Parathyroid adenoma (tissue), 2 donors: Measurements from ENCODE around the gene OR11A1.
"Not testable (repeated sequence)": the region's sequence is repeated elsewhere in the genome, so short reads cannot be mapped to it uniquely, and the experiment has no call there.

Source experiments
- H2AFZ ChIP-seq: fragments of 300-600 bp; sonication (generic); one replicate; pipeline ENCODE4 v1.7.0; 2017; ENCODE audit warnings: antibody characterized with exemption, mild to moderate bottlenecking
- H3K27ac ChIP-seq: fragments of 300-600 bp; sonication (generic); one replicate; pipeline ENCODE4 v1.7.0; 2017
- H3K27me3 ChIP-seq: fragments of 300-600 bp; sonication (generic); one replicate; pipeline ENCODE4 v1.7.0; 2017; ENCODE audit warnings: low read length; ENCODE audit not compliant: control insufficient read depth, insufficient read depth
- H3K36me3 ChIP-seq: fragments of 300-600 bp; sonication (generic); one replicate; pipeline ENCODE4 v1.7.0; 2017; ENCODE audit warnings: low read length; ENCODE audit not compliant: control insufficient read depth, insufficient read depth
- H3K4me1 ChIP-seq: fragments of 300-600 bp; sonication (generic); one replicate; pipeline ENCODE4 v1.7.0; 2017; ENCODE audit warnings: control low read depth
- H3K4me2 ChIP-seq: fragments of 300-600 bp; sonication (generic); one replicate; pipeline ENCODE4 v1.7.0; 2017; ENCODE audit warnings: low read length
- H3K4me3 ChIP-seq: fragments of 300-600 bp; sonication (generic); one replicate; pipeline ENCODE4 v1.7.0; 2017; ENCODE audit warnings: low read depth, low read length
- H3K79me2 ChIP-seq: fragments of 300-600 bp; sonication (generic); one replicate; pipeline ENCODE4 v1.7.0; 2017; ENCODE audit warnings: control low read depth
- H3K9ac ChIP-seq: fragments of 300-600 bp; sonication (generic); one replicate; pipeline ENCODE4 v1.7.0; 2017; ENCODE audit warnings: mild to moderate bottlenecking
- H3K9me3 ChIP-seq: fragments of 300-600 bp; sonication (generic); one replicate; pipeline ENCODE4 v1.7.0; 2017; ENCODE audit warnings: low read length; ENCODE audit not compliant: control insufficient read depth
- CTCF ChIP-seq: fragments of 300-600 bp; sonication (generic); IDR thresholded peaks from one replicate; pipeline ENCODE4 v1.7.0; 2017; ENCODE audit warnings: antibody characterized with exemption, mild to moderate bottlenecking
- donor health status: primary hyperparathyroidism.

The OR11A1 gene

GRCh38 chr6:29447670-29448069 is 9.2 kb downstream of the OR11A1 start:
- H3K4me2 ChIP-seq, result no peak overlapping the region
- no peak overlapping the region for H3K27ac ChIP-seq
- no peak overlapping the region for H3K9ac ChIP-seq
- H3K36me3 ChIP-seq, result no peaks in the 10 kb centered on the region
- no peak overlapping the region for H2AFZ ChIP-seq
- no peaks in the 10 kb centered on the region for H3K27me3 ChIP-seq
- H3K4me3 ChIP-seq, result no peak overlapping the region
- no peaks in the 10 kb centered on the region for H3K79me2 ChIP-seq
- no peaks in the 10 kb centered on the region for H3K9me3 ChIP-seq
- no peak for TF ChIP-seq CTCF
- no peaks in the 10 kb centered on the region for H3K4me1 ChIP-seq

- not testable (repeated sequence) for H3K9me3 ChIP-seq, H2AFZ ChIP-seq, H3K79me2 ChIP-seq, H3K4me3 ChIP-seq, H3K36me3 ChIP-seq, H3K27ac ChIP-seq, H3K27me3 ChIP-seq, H3K9ac ChIP-seq, H3K4me2 ChIP-seq, H3K4me1 ChIP-seq
Observed at GRCh38 chr6:29444031-29444430, 12.8 kb downstream of the OR11A1 start.

- no peak for TF ChIP-seq CTCF
- no peak overlapping the region for H3K4me3 ChIP-seq
- no peaks in the 10 kb centered on the region for H3K9me3 ChIP-seq
- no peaks in the 10 kb centered on the region for H3K27me3 ChIP-seq
- H3K4me2 ChIP-seq, result no peak overlapping the region
- H3K27ac ChIP-seq, result no peak overlapping the region
- no peak overlapping the region for H2AFZ ChIP-seq
- no peaks in the 10 kb centered on the region for H3K4me1 ChIP-seq
- H3K36me3 ChIP-seq, result no peaks in the 10 kb centered on the region
- H3K79me2 ChIP-seq, result no peaks in the 10 kb centered on the region
- H3K9ac ChIP-seq, result no peak overlapping the region
Observed at GRCh38 chr6:29442719-29443118, 14.2 kb downstream of the OR11A1 start.

- Histone ChIP-seq H3K27me3 (no peaks in the 10 kb centered on the region), H3K4me1 (no peaks in the 10 kb centered on the region), H3K4me3 (no peak within 1 kb of the TSS), H3K36me3 (no peaks in the 10 kb centered on the region), H3K79me2 (no peaks in the 10 kb centered on the region), H2AFZ (no peak within 1 kb of the TSS), H3K4me2 (no peak within 1 kb of the TSS), H3K9ac (no peak within 1 kb of the TSS), H3K27ac (no peak within 1 kb of the TSS), H3K9me3 (no peaks in the 10 kb centered on the region)
- TF ChIP-seq CTCF, result no peak
Observed at GRCh38 chr6:29439006-29439405, 17.9 kb downstream of the OR11A1 start, which contains the start of gene OR10C1. Gene OR10C1, plus strand, starts transcription at chr6:29439306. Its CDS starts 710 bp downstream, at chr6:29440016.

- H3K9me3 ChIP-seq, H3K27me3 ChIP-seq, H3K4me1 ChIP-seq: not testable (repeated sequence)
Observed at GRCh38 chr6:29436730-29437129, 20.1 kb downstream of the OR11A1 start.

GRCh38 chr6:29426654-29427053 is 30.2 kb downstream of the OR11A1 start:
- no peaks in the 10 kb centered on the region for H3K27me3 ChIP-seq
- no peak overlapping the region for H3K9ac ChIP-seq
- no peak overlapping the region for H3K4me3 ChIP-seq
- no peaks in the 10 kb centered on the region for H3K4me1 ChIP-seq
- H3K79me2 ChIP-seq, result no peaks in the 10 kb centered on the region
- no peak for TF ChIP-seq CTCF
- H3K27ac ChIP-seq, result no peak overlapping the region
- H3K36me3 ChIP-seq, result no peaks in the 10 kb centered on the region
- no peak overlapping the region for H3K4me2 ChIP-seq
- no peak overlapping the region for H2AFZ ChIP-seq
- H3K9me3 ChIP-seq, result no peaks in the 10 kb centered on the region

More at GRCh38 chr6:29436730-29437129, 20.1 kb downstream of the OR11A1 start:
- not testable (repeated sequence) for H3K9ac ChIP-seq, H3K36me3 ChIP-seq, H3K79me2 ChIP-seq, H3K27ac ChIP-seq, H3K4me3 ChIP-seq, H2AFZ ChIP-seq, H3K4me2 ChIP-seq
